Mesenchymal stem cell (in vitro differentiated cells and primary cell): ENCODE data around the gene KTI12.

Experiments used
- DNase-seq: peaks from one replicate; pipeline ENCODE4 v3.0.0-alpha.2; 2013
- H2AFZ ChIP-seq: one replicate; pipeline ENCODE4 v1.6.1; 2013; ENCODE audit warnings: low read depth, mild to moderate bottlenecking, control low read depth, inconsistent platforms, low read length, moderate library complexity
- H2AK5ac ChIP-seq: 2 replicates; pipeline ENCODE4 v1.6.1; 2013; ENCODE audit warnings: low read length, moderate library complexity, mild to moderate bottlenecking, inconsistent platforms; ENCODE audit not compliant: severe bottlenecking
- H2BK120ac ChIP-seq: one replicate; pipeline ENCODE4 v1.6.1; 2013; ENCODE audit warnings: low read depth, mild to moderate bottlenecking, inconsistent platforms, low read length, moderate library complexity
- H2BK12ac ChIP-seq, 2 experiments: one replicate each; pipeline ENCODE4 v1.6.1; 2013; ENCODE audit warnings: inconsistent platforms in 2 of 2, low read length in 2 of 2, mild to moderate bottlenecking in 2 of 2, moderate library complexity in 2 of 2, control low read depth in 1 of 2
- H2BK15ac ChIP-seq: one replicate; pipeline ENCODE4 v1.6.1; 2013; ENCODE audit warnings: mild to moderate bottlenecking, low read depth, inconsistent platforms; ENCODE audit not compliant: poor library complexity, severe bottlenecking
- H2BK5ac ChIP-seq: 2 replicates; pipeline ENCODE4 v1.6.1; 2013; ENCODE audit warnings: low read depth, mild to moderate bottlenecking, low read length, control low read depth, inconsistent platforms; ENCODE audit not compliant: poor library complexity, severe bottlenecking
- H3K14ac ChIP-seq, 2 experiments: one replicate each; pipeline ENCODE4 v1.6.1; 2013; ENCODE audit warnings: inconsistent platforms in 2 of 2, low read length in 2 of 2, control low read depth in 1 of 2, mild to moderate bottlenecking in 1 of 2, moderate library complexity in 1 of 2
- H3K18ac ChIP-seq, 2 experiments: one replicate each; pipeline ENCODE4 v1.6.1; 2013; ENCODE audit warnings: inconsistent platforms in 2 of 2, low read length in 2 of 2, control low read depth in 1 of 2, low read depth in 1 of 2, mild to moderate bottlenecking in 1 of 2
- H3K23ac ChIP-seq, 2 experiments: one replicate each; pipeline ENCODE4 v1.6.1; 2013; ENCODE audit warnings: inconsistent platforms in 2 of 2, low read length in 2 of 2, mild to moderate bottlenecking in 2 of 2, moderate library complexity in 2 of 2, control low read depth in 1 of 2
- H3K27ac ChIP-seq: 2 replicates; pipeline ENCODE4 v1.5.1; 2013; ENCODE audit warnings: mild to moderate bottlenecking, moderate library complexity, low read length, control low read depth, inconsistent platforms; ENCODE audit not compliant: poor library complexity, severe bottlenecking
- H3K27me3 ChIP-seq, 2 experiments: 2 replicates each; pipeline versions ENCODE4 v1.6.1 to v1.7.0; 2013; ENCODE audit warnings: low read length in 2 of 2, mild to moderate bottlenecking in 2 of 2, moderate library complexity in 2 of 2, control low read depth in 1 of 2, inconsistent platforms in 1 of 2; ENCODE audit not compliant: control insufficient read depth in 1 of 2, insufficient read depth in 1 of 2
- H3K36me3 ChIP-seq, 2 experiments: 2 replicates each; pipeline versions ENCODE4 v1.6.1 to v1.7.0; 2013; ENCODE audit warnings: low read length in 2 of 2, control low read depth in 1 of 2, inconsistent platforms in 1 of 2, low read depth in 1 of 2, mild to moderate bottlenecking in 1 of 2; ENCODE audit not compliant: insufficient read depth in 2 of 2, control insufficient read depth in 1 of 2
- H3K4ac ChIP-seq, 2 experiments: one replicate each; pipeline ENCODE4 v1.6.1; 2013; ENCODE audit warnings: inconsistent platforms in 2 of 2, low read length in 2 of 2, mild to moderate bottlenecking in 2 of 2, moderate library complexity in 2 of 2, control low read depth in 1 of 2, low read depth in 1 of 2
- H3K4me1 ChIP-seq: 2 replicates; pipeline ENCODE4 v1.6.1; 2013; ENCODE audit warnings: low read depth, low read length, control low read depth; ENCODE audit not compliant: control insufficient read depth, insufficient read depth
- H3K4me2 ChIP-seq: 2 replicates; pipeline ENCODE4 v1.6.1; 2013; ENCODE audit warnings: low read length, mild to moderate bottlenecking, inconsistent platforms; ENCODE audit not compliant: poor library complexity, severe bottlenecking
- H3K4me3 ChIP-seq, 2 experiments: 2 replicates each; pipeline versions ENCODE4 v1.5.1 to v1.7.0; 2013; ENCODE audit warnings: low read length in 2 of 2, mild to moderate bottlenecking in 2 of 2, control low read depth in 1 of 2, low read depth in 1 of 2; ENCODE audit not compliant: insufficient read depth in 1 of 2
- H3K79me1 ChIP-seq: replicated peaks from 2 replicates; pipeline ENCODE4 v1.6.1; 2013; ENCODE audit warnings: mild to moderate bottlenecking, control low read depth, low read length, inconsistent platforms; ENCODE audit not compliant: poor library complexity, severe bottlenecking
- H3K9ac ChIP-seq: 2 replicates; pipeline ENCODE4 v1.7.0; 2013; ENCODE audit warnings: mild to moderate bottlenecking, low read length, moderate library complexity
- H3K9me3 ChIP-seq: 2 replicates; pipeline ENCODE4 v1.7.0; 2013; ENCODE audit warnings: mild to moderate bottlenecking, low read length; ENCODE audit not compliant: control insufficient read depth
- H4K8ac ChIP-seq: one replicate; pipeline ENCODE4 v1.6.1; 2013; ENCODE audit warnings: inconsistent platforms, mild to moderate bottlenecking, low read length, moderate library complexity
- H4K91ac ChIP-seq: one replicate; pipeline ENCODE4 v1.6.1; 2013; ENCODE audit warnings: mild to moderate bottlenecking, low read length, inconsistent platforms
- WGBS: methylation state at CpG from one replicate; pipeline ENCODE4 v1.1.7; 2013; ENCODE audit warnings: mixed read lengths; 5-methylcytosine and 5-hydroxymethylcytosine counted together

KTI12 gene

DNA sequence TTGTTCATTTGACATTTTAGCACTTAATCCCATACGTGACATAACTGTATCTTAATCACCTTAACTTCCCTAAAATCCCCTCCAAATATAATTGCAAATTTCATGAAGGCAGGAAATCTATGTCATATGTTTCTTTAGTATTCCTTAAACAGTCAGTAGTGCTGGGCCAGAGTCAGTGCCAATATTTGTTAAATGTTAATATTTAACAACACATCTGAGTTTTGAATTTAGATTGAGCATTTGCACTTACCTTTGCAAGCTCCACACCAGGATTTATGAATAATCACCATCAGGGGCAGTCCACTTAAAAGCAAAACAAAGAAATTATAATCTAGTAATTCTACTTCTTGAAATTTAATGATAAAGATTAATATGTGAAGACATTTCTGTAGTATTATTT is 5.3 kb downstream of the KTI12 start:
- Histone ChIP-seq H3K9ac (no peak overlapping the region), H3K9me3 (no peaks in the 10 kb centered on the region), H2BK12ac (no peak overlapping the region), H3K14ac (no peak overlapping the region), H3K4ac (no peak overlapping the region), H2AFZ (no peak overlapping the region), H2BK5ac (no peak overlapping the region), H3K27me3 (no peaks in the 10 kb centered on the region), H4K91ac (no peak overlapping the region), H3K4me1 (peaks cover 6% of the 10 kb centered on the region), H2BK15ac (no peak overlapping the region), H3K4me2 (no peak overlapping the region), H3K27ac (no peak overlapping the region), H2AK5ac (no peak overlapping the region), H2BK120ac (no peak overlapping the region), H3K23ac (no peak overlapping the region), H3K18ac (no peak overlapping the region), H3K4me3 (no peak overlapping the region), H4K8ac (no peak overlapping the region), H3K79me1 (peaks cover 8% of the 10 kb centered on the region), H3K36me3 (peaks cover 4 to 48% of the 10 kb centered on the region in 2 experiments)
- 100% methylated on average over 1 of the region's 1 CpG for WGBS
- no peak for DNase-seq

GRCh38 chr1:52026278-52026677 is 7.3 kb downstream of the KTI12 start:
- H3K4me3 ChIP-seq: no peak overlapping the region
- DNase-seq: no peak
- no peak overlapping the region for H3K14ac ChIP-seq
- H2AFZ ChIP-seq: no peak overlapping the region
- H3K4me2 ChIP-seq: no peak overlapping the region
- H3K9ac ChIP-seq: no peak overlapping the region
- no peaks in the 10 kb centered on the region for H3K27me3 ChIP-seq
- no peak overlapping the region for H3K27ac ChIP-seq
- H3K18ac ChIP-seq: no peak overlapping the region
- H2BK15ac ChIP-seq: no peak overlapping the region
- H3K4me1 ChIP-seq: peaks cover 4% of the 10 kb centered on the region
- H2BK12ac ChIP-seq: no peak overlapping the region
- peaks cover 8 to 66% of the 10 kb centered on the region in 2 experiments for H3K36me3 ChIP-seq
- H2BK5ac ChIP-seq: no peak overlapping the region
- 96% methylated on average over 2 of the region's 2 CpGs for WGBS
- H3K4ac ChIP-seq: no peak overlapping the region
- no peak overlapping the region for H2AK5ac ChIP-seq
- H2BK120ac ChIP-seq: no peak overlapping the region
- H4K91ac ChIP-seq: no peak overlapping the region
- H3K23ac ChIP-seq: no peak overlapping the region
- H4K8ac ChIP-seq: no peak overlapping the region
- H3K9me3 ChIP-seq: no peaks in the 10 kb centered on the region
- peaks cover 8% of the 10 kb centered on the region for H3K79me1 ChIP-seq

- Histone ChIP-seq H3K14ac (no peak overlapping the region), H4K91ac (no peak overlapping the region), H3K4me2 (no peak overlapping the region), H3K36me3 (peaks cover 11 to 62% of the 10 kb centered on the region in 2 experiments), H2BK120ac (no peak overlapping the region), H3K18ac (no peak overlapping the region), H3K4ac (no peak overlapping the region), H2AFZ (no peak overlapping the region), H3K4me3 (no peak overlapping the region), H4K8ac (no peak overlapping the region), H2BK5ac (no peak overlapping the region), H3K23ac (no peak overlapping the region), H3K9ac (no peak overlapping the region), H2BK12ac (no peak overlapping the region), H3K27me3 (no peaks in the 10 kb centered on the region), H3K27ac (no peak overlapping the region), H3K9me3 (no peaks in the 10 kb centered on the region), H3K4me1 (no peaks in the 10 kb centered on the region), H2AK5ac (no peak overlapping the region), H3K79me1 (no peaks in the 10 kb centered on the region), H2BK15ac (no peak overlapping the region)
- no peak for DNase-seq
- 94% methylated on average over 1 of the region's 2 CpGs for WGBS
Observed at GRCh38 chr1:52022133-52022532, 11.5 kb downstream of the KTI12 start.

- WGBS: 86% methylated on average over 6 of the region's 7 CpGs
- Histone ChIP-seq H3K14ac (no peak overlapping the region), H2AK5ac (peak overlapping the region; percentile 90), H2BK12ac (no peak overlapping the region), H3K27ac (peak overlapping the region; percentile 98), H3K79me1 (no peaks in the 10 kb centered on the region), H4K91ac (no peak overlapping the region), H3K4ac (no peak overlapping the region), H2BK120ac (no peak overlapping the region), H3K27me3 (no peaks in the 10 kb centered on the region), H3K4me3 (no peak overlapping the region), H3K18ac (no peak overlapping the region), H4K8ac (no peak overlapping the region), H3K4me1 (peaks cover 3% of the 10 kb centered on the region), H2AFZ (no peak overlapping the region), H3K4me2 (no peak overlapping the region), H2BK5ac (peak overlapping the region; percentile 91), H2BK15ac (no peak overlapping the region), H3K36me3 (no peaks in the 10 kb centered on the region), H3K9ac (no peak overlapping the region), H3K23ac (no peak overlapping the region), H3K9me3 (no peaks in the 10 kb centered on the region)
- no peak for DNase-seq
Observed at GRCh38 chr1:52008071-52008809, 25.4 kb downstream of the KTI12 start.
